Testis (tissue), 2 donors: ENCODE results near the gene ZFYVE26.

ENCODE experiments used
- CTCF ChIP-seq, 3 experiments: fragments of 450-650 bp in 2 of 3; fragments of 200-600 bp in 1 of 3; sonication (generic) in 1 of 3; IDR thresholded peaks; one replicate each; pipeline ENCODE4 v1.5.1; 2016 to 2019; ENCODE audit warnings: antibody characterized with exemption in 3 of 3, mild to moderate bottlenecking in 2 of 3, moderate library complexity in 1 of 3
- POLR2A ChIP-seq: fragments of 450-650 bp; IDR thresholded peaks from one replicate; pipeline ENCODE4 v1.6.1; 2017; ENCODE audit warnings: antibody characterized with exemption, mild to moderate bottlenecking, moderate library complexity

- TF ChIP-seq CTCF (IDR thresholded peaks at IDR 0.05) (no peak), POLR2A (no peak)
Measured at GRCh38 chr14:67820428-67820971, 4.1 kb upstream of the ZFYVE26 start.
